GM12874 (cell line): ENCODE measurements around the gene VEGFD.

Experiments
- TF ChIP-seq, protein P1 (sequence below): IDR thresholded peaks from 2 replicates; pipeline ENCODE4 v1.5.1; 2011; ENCODE audit warnings: low read depth, mild to moderate bottlenecking, control low read depth, low read length, moderate library complexity; ENCODE audit not compliant: insufficient read depth

The VEGFD gene

DNA sequence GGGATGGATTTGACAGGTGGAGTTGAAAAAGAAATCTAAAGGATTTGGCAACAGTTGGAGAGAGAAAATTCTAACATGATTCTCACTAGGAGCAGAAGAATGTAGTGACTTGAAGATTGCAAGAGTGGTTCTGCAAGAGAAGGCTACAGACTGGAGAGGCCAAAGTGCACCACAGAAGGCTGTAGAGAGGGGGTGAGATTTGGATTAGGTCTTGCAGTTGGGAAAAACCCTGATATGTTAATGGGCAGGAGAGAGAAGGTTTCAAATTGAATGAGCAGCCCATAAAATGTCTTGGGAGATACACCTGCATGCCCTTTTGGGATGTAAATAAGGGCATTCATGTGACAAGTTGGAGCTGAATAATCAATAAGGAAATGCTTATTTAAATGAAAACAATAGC is 14.7 kb upstream of the VEGFD start:
- TF ChIP-seq, protein P1, sequence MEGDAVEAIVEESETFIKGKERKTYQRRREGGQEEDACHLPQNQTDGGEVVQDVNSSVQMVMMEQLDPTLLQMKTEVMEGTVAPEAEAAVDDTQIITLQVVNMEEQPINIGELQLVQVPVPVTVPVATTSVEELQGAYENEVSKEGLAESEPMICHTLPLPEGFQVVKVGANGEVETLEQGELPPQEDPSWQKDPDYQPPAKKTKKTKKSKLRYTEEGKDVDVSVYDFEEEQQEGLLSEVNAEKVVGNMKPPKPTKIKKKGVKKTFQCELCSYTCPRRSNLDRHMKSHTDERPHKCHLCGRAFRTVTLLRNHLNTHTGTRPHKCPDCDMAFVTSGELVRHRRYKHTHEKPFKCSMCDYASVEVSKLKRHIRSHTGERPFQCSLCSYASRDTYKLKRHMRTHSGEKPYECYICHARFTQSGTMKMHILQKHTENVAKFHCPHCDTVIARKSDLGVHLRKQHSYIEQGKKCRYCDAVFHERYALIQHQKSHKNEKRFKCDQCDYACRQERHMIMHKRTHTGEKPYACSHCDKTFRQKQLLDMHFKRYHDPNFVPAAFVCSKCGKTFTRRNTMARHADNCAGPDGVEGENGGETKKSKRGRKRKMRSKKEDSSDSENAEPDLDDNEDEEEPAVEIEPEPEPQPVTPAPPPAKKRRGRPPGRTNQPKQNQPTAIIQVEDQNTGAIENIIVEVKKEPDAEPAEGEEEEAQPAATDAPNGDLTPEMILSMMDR = no peak

DNA sequence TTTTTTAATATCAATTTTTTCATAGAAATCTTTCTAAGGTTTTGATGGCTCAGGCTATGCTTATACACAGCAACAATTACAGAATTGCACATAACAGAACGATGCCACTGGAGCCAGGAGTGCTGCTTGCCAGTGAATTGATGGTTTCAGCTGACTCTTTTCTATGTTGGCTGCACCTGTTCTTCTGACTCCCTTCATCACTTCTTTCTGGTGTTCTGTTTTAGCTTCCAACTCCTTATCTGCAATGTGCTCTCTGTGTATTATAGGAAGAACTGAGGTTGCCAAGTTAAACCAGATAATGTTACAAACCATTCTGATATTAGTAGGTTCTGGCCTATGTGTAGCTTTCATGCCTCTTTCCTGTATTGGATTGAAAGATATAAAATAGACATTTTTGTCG is 11.6 kb upstream of the VEGFD start:
- TF ChIP-seq, protein P1 = no peak

DNA sequence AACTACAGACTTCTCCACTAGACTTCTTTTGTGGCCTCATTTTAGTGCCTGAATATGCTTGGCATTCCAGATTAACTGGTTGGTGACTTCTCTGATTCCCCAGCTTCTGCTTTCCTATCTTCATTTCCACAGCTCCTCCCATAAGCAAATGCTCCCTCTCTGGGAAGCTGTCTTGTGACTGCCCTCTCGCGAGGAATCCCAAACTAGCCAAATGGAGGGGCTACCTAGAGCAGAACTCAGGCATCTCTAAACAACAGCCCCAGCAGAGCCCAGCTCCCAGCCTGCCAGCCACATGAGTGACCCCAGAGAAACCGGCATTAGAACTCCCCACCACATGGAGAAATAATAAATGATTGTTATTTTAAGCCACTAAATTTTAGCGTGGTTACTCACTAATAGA is 7.6 kb upstream of the VEGFD start:
- TF ChIP-seq, protein P1 = no peak

DNA sequence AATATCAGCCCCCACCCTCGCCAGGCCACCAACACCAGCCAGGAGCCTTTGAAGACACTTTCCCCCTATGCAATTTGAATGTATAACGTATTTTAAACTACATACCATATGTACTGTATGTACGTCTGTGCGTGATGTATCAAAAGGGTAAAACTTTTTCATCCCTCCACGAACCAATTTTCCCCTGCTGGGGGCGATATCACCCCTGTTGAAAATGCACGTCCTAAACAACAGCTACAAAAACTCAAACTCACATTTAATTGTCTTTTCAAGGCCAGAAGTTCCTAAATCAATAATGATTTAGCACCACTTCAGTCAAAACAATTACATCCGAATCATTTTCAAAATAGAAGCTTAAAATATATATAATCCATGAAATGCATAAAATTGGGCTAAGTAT is 1.4 kb downstream of the VEGFD start:
- TF ChIP-seq, protein P1 = no peak

DNA sequence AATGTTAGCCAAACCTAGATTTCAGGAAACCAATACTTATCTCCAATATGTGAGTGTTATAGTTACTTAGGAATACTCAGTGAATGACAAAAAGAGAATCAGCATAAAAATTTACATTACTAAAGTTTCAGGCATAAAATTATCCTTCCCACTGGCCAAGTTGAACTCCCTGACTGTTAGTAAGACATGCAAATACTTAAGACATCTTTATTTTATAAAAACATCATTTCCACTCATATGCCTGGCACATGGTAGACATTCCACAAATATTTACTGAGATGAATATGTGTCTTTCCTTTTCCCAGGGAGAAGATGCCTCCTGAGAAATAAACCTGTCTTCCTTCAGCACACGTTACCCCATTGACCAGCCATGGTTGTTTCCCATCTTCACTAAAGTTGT is 7.3 kb downstream of the VEGFD start:
- TF ChIP-seq, protein P1 = no peak

DNA sequence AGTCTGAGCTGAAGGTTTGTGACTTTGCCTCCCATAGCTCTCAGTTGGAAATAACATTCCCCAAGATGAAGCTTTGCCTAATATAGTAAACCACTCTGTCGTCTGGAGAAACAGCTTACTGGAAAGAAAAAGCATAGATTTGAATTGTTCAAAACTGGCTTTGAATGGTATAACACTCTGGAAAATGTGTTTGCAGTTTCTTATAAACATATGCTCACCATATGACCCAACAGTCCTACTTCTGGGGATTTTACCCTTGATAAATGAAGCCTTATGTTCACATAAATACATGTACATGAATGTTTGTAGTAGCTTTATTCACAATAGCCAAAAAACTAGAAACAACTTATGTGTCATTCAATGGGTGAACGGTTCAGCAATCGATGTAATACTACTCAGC is 10.2 kb downstream of the VEGFD start:
- TF ChIP-seq, protein P1 = no peak

DNA sequence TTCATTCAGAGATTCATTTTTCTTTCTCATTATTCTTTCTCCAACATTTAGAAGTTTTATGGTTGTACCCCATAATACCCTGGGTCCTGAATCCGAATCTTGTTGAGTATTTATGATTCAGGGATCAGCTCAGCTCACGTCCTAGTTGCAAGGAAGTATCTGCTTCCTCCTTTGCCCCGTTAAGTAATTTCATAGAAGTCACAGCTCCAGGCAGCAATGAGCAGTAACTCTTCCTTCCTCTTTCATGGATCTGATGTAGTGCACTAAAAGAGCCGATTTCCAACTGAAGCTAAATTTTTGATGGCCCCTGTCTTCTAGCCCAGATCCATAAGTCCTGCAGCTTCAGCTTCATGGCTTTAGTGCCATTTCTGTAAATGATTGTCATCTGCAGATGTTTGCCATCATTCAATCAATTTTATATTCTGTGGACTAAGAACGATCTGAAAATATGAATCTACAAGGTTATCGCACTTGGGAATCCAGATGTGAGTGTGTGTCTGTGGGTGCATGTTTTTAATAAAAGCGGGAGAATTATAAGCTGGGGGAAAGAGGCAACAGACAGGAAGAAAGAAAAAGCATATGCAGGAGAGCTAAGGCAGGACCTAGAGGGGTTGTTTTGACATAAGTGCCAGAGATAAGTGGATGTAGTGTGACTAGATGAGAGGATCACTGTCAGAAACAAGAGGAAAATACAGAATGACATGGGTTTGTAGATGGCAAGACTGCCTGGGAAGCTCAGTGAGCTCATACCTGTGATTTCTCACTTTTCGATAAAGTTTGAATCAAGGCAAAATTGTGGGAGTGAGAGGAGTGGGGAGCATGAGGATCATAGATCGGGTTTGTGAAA is 17.5 kb downstream of the VEGFD start:
- TF ChIP-seq, protein P1 = no peak

DNA sequence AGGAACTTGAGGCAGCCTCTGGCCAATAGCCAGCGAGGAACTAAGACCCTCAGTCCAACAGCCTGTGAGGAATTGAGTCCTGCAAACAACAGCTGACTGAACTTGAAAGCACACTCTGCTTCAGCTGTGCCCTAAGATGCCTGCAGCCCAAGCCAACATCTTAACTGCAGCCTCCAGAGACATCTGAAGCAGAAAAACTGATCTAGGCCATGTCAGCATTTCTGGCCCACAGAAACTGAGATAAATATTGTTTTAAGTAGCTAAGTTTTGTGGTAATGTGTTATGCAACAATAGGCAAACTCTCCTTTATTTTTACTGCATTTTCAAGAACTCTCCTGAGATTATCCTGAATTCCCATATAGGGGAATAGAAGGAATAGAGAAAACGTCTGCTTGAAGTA is 24.5 kb downstream of the VEGFD start:
- TF ChIP-seq, protein P1 = no peak
